Measurements from ENCODE around the gene PSMB5. TPM values are rescaled to one million over a fixed set of nuclear protein-coding genes. Genes with fewer than 3 reads are reported as not detected.

Gene PSMB5
- total and polyA plus RNA-seq, 2 of the 13 experiments (the other 11 are each of a cell fraction or from before 2014, with no cell fraction given) = 705 to 871 TPM

GRCh38 chr14:23079716-23080115, 45.0 kb upstream of the PSMB5 start:
- H3K27ac ChIP-seq (ENCODE audit: extremely low read length, insufficient read depth, low read length) = no peak overlapping the region
- H3K9me3 ChIP-seq (ENCODE audit: low read length) = no peaks in the 10 kb centered on the region
- H2AFZ ChIP-seq (ENCODE audit: low read length) = no peak overlapping the region
- CTCF ChIA-PET (ENCODE audit: low intra/inter-chr PET ratio, low total read pairs) = interaction anchor here (4.1 kb wide), 1 partner anchor 11 kb away, joined by 20 read pairs; no protein-coding TSS in a partner anchor
- H3K9ac ChIP-seq (ENCODE audit: insufficient read depth, low read depth, low read length) = no peak overlapping the region
- H3K27me3 ChIP-seq (ENCODE audit: control insufficient read depth in 1 of 2, insufficient read depth in 2 of 2, low read length in 2 of 2) = no peaks in the 10 kb centered on the region
- no peak overlapping the region for H3K4me2 ChIP-seq (ENCODE audit: low read depth, low read length)
- WGBS (ENCODE audit: low lambda C conversion rate) = 95% methylated on average over 2 of the region's 2 CpGs
- no peaks in the 10 kb centered on the region for H3K4me1 ChIP-seq (ENCODE audit: insufficient read depth, low read length)
- peaks cover 65 to 98% of the 10 kb centered on the region in 2 experiments for H3K36me3 ChIP-seq (replicated peaks in 1 of 2; ENCODE audit: control insufficient read depth in 1 of 2, insufficient read depth in 2 of 2, low read length in 2 of 2)
- no peak overlapping the region for H3K4me3 ChIP-seq (replicated peaks in 1 of 3; ENCODE audit: insufficient read depth in 1 of 3, low read depth in 2 of 3, low read length in 3 of 3)
- POLR2A ChIA-PET = interaction anchor here (3.7 to 5.8 kb wide), 2 partner anchors 9 to 16 kb away, joined by 20 to 85 read pairs; partner anchors contain the start of genes ACIN1 and C14orf119
- in situ Hi-C loops (cut with HindIII; ENCODE audit: extremely low pct_ligation_motif_present, low pct_unique_long_range_greater_than_20kb) (no loop called here), intact Hi-C loops (cut with micrococcal nuclease; ENCODE audit: unreplicated experiment) (no loop called here)
- DNase-seq (ENCODE audit: low spot score) = no peak
- FAIRE-seq = no peak
- peaks cover 9% of the 10 kb centered on the region; the same call in 1 of the 2 replicates for H4K20me1 ChIP-seq (ENCODE audit: insufficient read depth, low read length)
- ATAC-seq = no peak
- H3K79me2 ChIP-seq (ENCODE audit: insufficient read depth, low read length) = no peaks in the 10 kb centered on the region
- BruUV-seq (replicated peaks) = no TSS peak
- TF ChIP-seq, protein P1, sequence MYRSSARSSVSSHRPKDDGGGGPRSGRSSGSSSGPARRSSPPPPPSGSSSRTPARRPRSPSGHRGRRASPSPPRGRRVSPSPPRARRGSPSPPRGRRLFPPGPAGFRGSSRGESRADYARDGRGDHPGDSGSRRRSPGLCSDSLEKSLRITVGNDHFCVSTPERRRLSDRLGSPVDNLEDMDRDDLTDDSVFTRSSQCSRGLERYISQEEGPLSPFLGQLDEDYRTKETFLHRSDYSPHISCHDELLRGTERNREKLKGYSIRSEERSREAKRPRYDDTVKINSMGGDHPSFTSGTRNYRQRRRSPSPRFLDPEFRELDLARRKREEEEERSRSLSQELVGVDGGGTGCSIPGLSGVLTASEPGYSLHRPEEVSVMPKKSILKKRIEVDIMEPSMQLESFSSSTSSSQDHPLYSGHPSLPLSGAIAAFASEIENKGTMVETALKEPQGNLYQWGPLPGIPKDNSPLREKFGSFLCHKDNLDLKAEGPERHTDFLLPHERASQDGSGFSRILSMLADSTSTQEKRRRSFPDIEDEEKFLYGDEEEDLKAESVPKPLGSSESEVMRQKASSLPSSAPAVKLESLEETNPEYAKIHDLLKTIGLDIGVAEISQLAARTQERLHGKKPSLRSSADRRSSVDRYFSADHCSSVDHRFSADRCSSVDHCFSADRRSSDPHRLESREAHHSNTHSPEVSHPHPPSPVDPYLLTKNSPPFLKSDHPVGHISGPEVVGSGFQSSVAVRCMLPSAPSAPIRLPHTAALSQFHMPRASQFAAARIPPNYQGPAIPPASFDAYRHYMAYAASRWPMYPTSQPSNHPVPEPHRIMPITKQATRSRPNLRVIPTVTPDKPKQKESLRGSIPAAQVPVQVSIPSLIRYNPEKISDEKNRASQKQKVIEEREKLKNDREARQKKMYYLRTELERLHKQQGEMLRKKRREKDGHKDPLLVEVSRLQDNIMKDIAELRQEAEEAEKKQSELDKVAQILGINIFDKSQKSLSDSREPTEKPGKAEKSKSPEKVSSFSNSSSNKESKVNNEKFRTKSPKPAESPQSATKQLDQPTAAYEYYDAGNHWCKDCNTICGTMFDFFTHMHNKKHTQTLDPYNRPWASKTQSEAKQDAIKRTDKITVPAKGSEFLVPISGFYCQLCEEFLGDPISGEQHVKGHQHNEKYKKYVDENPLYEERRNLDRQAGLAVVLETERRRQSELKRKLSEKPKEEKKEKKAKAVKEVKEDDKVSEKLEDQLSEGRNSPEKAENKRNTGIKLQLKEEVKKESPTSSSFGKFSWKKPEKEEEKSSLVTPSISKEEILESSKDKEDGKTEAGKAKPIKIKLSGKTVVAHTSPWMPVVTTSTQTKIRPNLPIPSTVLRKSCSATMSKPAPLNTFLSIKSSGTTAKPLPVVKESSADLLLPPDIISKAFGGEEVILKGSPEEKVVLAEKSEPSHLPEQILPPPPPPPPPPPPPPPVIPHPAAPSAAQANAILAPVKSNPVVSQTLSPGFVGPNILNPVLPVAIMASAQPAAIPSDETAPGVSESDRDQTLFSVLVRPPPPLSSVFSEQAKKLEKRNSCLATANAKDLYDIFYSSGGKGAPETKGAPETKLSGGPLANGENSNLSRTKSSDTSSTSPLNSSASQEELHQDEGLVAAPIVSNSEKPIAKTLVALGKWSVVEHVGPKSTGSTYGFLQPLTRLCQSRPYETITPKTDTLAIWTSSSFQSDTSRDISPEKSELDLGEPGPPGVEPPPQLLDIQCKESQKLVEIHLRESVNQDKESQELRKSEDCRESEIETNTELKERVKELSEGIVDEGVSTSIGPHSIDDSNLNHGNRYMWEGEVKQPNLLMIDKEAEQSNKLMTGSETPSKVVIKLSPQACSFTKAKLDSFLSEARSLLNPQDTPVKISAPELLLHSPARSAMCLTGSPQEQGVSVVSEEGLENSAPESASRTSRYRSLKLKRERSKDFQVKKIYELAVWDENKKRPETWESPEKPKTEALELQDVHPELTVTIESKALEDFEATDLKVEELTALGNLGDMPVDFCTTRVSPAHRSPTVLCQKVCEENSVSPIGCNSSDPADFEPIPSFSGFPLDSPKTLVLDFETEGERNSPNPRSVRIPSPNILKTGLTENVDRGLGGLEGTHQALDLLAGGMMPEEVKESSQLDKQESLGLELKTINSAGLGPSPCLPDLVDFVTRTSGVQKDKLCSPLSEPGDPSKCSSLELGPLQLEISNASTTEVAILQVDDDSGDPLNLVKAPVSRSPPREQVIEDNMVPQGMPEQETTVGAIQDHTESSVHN (CRISPR knock-in tag; IDR thresholded peaks at IDR 0.05) = no peak
- TF ChIP-seq ZFY (CRISPR knock-in tag; IDR thresholded peaks at IDR 0.05) (no peak), CCAR2 (optimal IDR thresholded peaks at IDR 0.05; ENCODE audit: low read depth, low read length) (no peak), ZBTB20 (CRISPR knock-in tag; IDR thresholded peaks at IDR 0.05; ENCODE audit: borderline replicate concordance, low read depth) (no peak), HHEX (CRISPR knock-in tag; IDR thresholded peaks at IDR 0.05) (0 out of 2 replicates have a peak, but pooled peaks have one; percentile 16), ZNF605 (CRISPR knock-in tag; IDR thresholded peaks at IDR 0.05) (0 out of 2 replicates have a peak, but pooled peaks have one; percentile 22), POLR2G (IDR thresholded peaks at IDR 0.05; ENCODE audit: low read depth, low read length) (peak; percentile 4; the same call in 1 of the 2 replicates), MEIS2 (CRISPR knock-in tag; IDR thresholded peaks at IDR 0.05) (no peak), AGO2 (optimal IDR thresholded peaks at IDR 0.05; ENCODE audit: low read depth, low read length) (no peak), KDM5A (IDR thresholded peaks at IDR 0.05; ENCODE audit: borderline replicate concordance, low read length) (no peak), FOXA1 (IDR thresholded peaks at IDR 0.05) (no peak), FOXA1 (CRISPR knock-in tag; IDR thresholded peaks at IDR 0.05) (no peak), SP4 (CRISPR knock-in tag; IDR thresholded peaks at IDR 0.05) (peak; percentile 44; the same call in 1 of the 2 replicates), ZNF550 (CRISPR knock-in tag; IDR thresholded peaks at IDR 0.05; ENCODE audit: borderline replicate concordance) (no peak), ZNF549 (CRISPR knock-in tag; IDR thresholded peaks at IDR 0.05) (no peak)
- TF ChIP-seq, protein P2, sequence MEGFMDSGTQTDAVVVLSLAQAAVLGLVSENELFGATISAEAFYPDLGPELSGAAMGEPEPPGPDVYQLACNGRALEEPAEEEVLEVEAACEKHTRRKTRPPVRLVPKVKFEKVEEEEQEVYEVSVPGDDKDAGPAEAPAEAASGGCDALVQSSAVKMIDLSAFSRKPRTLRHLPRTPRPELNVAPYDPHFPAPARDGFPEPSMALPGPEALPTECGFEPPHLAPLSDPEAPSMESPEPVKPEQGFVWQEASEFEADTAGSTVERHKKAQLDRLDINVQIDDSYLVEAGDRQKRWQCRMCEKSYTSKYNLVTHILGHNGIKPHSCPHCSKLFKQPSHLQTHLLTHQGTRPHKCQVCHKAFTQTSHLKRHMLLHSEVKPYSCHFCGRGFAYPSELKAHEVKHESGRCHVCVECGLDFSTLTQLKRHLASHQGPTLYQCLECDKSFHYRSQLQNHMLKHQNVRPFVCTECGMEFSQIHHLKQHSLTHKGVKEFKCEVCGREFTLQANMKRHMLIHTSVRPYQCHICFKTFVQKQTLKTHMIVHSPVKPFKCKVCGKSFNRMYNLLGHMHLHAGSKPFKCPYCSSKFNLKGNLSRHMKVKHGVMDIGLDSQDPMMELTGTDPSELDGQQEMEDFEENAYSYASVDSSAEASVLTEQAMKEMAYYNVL (CRISPR knock-in tag; IDR thresholded peaks at IDR 0.05; ENCODE audit: borderline replicate concordance) = no peak
